SK-MEL-5 (cell line): ENCODE data around the gene OLIG1. TPM values are rescaled to one million over a fixed set of nuclear protein-coding genes. Genes with fewer than 3 reads are reported as not detected.
A peak's percentile ranks its signal among the peaks of the same experiment; 100 is the strongest.

ENCODE experiments used
- DNase-seq: peaks from one replicate; pipeline ENCODE4 v3.0.0-alpha.2; 2016; ENCODE audit warnings: low read depth, low spot score
- in situ Hi-C: cut with HindIII; loops from 2 replicates; pipeline ENCODE4 v1.10.0; 2016; ENCODE audit warnings: low sequenced_read_pairs, high pct_unique_total_duplicates, low pct_unique_long_range_greater_than_20kb
- polyA plus RNA-seq, 2 experiments: library from polyadenylated mRNA; depleted of rRNA; stranded (reverse); fragments of >200 nt; gene quantifications; 2 replicates each; pipeline ENCODE4 v1.2.3, GENCODE V29; 2015
- total RNA-seq: library from RNA; depleted of rRNA; stranded (reverse); fragments of >200 nt; shearing (Covaris generic); gene quantifications from 2 replicates; pipeline ENCODE4 v1.2.3, GENCODE V29; 2014; rRNA removed

OLIG1 gene, protein sequence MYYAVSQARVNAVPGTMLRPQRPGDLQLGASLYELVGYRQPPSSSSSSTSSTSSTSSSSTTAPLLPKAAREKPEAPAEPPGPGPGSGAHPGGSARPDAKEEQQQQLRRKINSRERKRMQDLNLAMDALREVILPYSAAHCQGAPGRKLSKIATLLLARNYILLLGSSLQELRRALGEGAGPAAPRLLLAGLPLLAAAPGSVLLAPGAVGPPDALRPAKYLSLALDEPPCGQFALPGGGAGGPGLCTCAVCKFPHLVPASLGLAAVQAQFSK
- total RNA-seq = 0.96 and 1.5 TPM in 2 replicates
- polyA plus RNA-seq (2015; cell fraction: cytosol; rRNA removed) = 5.5 and 6.0 TPM in 2 replicates
- 7.5 and 9.8 TPM in 2 replicates for polyA plus RNA-seq (2015; cell fraction: nucleus; rRNA removed)

DNA sequence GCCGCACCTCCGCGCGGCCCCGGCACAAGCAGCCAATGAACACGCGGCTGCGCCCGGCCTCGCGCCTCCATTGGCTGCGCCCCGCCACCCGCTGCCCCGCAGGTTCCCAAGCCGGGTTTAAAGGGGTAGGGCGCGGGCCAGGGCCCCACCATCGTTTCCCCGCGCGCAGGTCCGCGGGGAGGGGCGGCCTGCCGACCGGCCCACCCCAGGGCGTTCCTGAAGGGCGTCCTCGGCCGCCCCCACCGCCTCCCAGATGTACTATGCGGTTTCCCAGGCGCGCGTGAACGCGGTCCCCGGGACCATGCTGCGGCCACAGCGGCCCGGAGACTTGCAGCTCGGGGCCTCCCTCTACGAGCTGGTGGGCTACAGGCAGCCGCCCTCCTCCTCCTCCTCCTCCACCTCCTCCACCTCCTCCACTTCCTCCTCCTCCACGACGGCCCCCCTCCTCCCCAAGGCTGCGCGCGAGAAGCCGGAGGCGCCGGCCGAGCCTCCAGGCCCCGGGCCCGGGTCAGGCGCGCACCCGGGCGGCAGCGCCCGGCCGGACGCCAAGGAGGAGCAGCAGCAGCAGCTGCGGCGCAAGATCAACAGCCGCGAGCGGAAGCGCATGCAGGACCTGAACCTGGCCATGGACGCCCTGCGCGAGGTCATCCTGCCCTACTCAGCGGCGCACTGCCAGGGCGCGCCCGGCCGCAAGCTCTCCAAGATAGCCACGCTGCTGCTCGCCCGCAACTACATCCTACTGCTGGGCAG, at the start of gene OLIG1:
OLIG1 (plus strand) TSS at position 148 of the 750 bp plus-strand sequence; CDS start at position 254, 106 bp downstream.
- peak; percentile 38 for DNase-seq
- in situ Hi-C loops = no loop called here

DNA sequence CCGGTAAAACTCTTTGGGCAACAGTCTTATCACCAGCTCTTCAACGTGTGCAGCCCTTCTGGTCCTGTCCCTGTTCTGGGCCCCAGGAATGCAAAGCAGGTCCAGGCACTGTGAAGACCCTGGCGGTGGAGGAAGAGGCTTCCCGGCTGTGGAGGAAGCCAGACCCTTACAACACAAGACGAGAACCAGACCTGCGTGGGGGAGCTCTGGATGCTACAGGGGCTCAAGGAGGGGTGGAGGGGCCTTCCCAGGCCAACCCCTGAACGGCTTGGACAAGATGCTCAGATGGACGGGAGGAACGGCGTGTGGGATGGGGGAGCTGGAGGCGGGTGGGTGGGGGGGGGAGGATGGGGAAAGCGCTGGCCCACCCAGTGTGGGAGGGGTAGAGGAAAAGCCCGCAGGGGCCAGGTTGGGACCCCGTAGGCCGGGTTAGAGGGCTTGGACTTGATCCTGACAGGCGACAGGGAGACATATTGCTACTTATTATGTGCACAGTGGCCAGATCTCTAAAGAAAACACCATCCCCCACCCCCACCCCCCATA, 49.3 kb upstream of the OLIG1 start:
- DNase-seq = no peak
- in situ Hi-C loops = no loop called here

DNA sequence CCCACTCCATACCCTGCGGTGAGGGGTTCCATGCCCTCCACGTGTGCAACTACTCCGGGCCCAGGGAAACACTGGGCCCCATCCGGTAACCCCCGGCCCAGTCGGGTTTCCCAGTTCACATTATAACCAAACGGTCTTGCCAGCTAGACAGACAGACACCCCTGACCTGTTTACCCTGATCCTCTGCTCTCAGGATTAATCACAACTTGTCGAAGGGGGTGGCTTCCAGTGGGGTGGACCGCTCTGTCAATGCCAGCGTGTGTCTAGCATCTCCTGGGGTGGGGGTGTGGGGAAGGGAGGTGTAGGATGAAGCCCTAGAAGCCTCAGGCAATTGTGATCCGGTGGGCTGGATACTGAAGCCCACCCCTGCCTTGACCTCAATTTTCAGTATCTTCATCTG, 48.8 kb upstream of the OLIG1 start:
- DNase-seq = no peak
- in situ Hi-C loops = no loop called here

DNA sequence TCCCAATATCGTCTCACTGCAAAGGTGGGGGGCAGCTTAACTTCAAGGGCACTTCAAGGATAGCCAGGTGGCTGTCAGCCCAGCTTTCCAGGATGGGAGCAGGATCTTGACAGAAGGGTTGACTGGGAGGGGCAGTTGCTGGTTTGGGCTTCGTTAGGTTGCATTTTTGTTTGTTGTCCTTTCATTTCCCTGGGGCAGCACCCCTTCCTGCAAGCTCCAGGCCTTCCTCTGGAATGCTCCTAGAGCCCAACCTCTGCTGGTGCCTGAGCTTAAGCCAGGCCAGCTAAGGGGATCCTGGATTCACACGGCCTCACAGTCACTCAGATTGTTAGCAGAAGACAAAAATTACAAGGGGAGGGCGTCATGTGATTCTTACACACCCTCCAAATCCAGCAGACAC, 48.3 kb upstream of the OLIG1 start:
- in situ Hi-C loops = no loop called here
- DNase-seq = no peak

DNA sequence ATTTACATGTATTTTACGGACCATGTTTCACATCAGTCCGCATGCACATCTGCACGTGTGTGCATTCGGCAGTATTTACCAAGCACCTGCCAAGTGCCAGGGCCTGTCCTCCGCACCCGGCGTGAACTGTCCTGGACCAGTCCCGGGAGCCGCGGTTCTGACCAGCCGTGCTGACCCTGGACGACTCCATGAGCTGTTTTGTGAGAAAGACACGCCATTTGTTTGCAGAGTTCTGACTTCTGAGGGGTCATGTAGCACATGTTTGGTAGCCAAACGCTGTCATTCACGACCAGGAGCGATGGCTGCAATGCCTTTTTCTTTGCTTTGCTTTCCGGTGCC, 47.5 kb upstream of the OLIG1 start:
- in situ Hi-C loops = no loop called here
- no peak for DNase-seq

DNA sequence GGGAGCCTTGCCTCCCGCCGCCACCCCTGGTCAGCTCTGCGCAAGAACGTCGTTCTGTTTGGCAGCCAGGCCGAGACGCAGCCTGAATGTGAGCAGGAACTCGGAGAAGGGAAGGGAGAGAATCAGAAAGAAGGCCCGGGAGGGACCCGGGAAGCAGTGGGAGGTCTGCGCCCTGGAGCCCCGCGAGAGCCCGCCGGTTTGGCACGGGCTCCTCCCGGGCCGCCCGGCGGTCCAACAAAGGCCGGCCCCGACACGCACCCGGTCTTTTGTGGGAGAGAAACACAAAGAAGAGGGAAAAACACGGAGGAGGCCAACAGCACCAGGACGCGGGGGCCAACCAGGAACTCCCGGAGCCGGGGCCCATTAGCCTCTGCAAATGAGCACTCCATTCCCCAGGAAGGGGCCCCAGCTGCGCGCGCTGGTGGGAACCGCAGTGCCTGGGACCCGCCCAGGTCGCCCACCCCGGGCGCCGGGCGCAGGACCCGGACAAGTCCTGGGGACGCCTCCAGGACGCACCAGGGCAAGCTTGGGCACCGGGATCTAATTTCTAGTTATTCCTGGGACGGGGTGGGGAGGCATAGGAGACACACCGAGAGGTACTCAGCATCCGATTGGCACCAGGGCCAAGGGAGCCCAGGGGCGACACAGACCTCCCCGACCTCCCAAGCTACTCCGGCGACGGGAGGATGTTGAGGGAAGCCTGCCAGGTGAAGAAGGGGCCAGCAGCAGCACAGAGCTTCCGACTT, 46.9 kb upstream of the OLIG1 start:
- in situ Hi-C loops = no loop called here
- no peak for DNase-seq

DNA sequence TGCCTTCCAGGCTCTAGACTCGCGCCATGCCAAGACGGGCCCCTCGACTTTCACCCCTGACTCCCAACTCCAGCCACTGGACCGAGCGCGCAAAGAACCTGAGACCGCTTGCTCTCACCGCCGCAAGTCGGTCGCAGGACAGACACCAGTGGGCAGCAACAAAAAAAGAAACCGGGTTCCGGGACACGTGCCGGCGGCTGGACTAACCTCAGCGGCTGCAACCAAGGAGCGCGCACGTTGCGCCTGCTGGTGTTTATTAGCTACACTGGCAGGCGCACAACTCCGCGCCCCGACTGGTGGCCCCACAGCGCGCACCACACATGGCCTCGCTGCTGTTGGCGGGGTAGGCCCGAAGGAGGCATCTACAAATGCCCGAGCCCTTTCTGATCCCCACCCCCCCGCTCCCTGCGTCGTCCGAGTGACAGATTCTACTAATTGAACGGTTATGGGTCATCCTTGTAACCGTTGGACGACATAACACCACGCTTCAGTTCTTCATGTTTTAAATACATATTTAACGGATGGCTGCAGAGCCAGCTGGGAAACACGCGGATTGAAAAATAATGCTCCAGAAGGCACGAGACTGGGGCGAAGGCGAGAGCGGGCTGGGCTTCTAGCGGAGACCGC, 46.3 kb upstream of the OLIG1 start:
- DNase-seq = no peak
- in situ Hi-C loops = no loop called here

DNA sequence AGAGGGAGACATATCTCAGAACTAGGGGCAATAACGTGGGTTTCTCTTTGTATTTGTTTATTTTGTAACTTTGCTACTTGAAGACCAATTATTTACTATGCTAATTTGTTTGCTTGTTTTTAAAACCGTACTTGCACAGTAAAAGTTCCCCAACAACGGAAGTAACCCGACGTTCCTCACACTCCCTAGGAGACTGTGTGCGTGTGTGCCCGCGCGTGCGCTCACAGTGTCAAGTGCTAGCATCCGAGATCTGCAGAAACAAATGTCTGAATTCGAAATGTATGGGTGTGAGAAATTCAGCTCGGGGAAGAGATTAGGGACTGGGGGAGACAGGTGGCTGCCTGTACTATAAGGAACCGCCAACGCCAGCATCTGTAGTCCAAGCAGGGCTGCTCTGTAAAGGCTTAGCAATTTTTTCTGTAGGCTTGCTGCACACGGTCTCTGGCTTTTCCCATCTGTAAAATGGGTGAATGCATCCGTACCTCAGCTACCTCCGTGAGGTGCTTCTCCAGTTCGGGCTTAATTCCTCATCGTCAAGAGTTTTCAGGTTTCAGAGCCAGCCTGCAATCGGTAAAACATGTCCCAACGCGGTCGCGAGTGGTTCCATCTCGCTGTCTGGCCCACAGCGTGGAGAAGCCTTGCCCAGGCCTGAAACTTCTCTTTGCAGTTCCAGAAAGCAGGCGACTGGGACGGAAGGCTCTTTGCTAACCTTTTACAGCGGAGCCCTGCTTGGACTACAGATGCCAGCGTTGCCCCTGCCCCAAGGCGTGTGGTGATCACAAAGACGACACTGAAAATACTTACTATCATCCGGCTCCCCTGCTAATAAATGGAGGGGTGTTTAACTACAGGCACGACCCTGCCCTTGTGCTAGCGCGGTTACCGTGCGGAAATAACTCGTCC, 45.5 kb upstream of the OLIG1 start:
- no peak for DNase-seq
- in situ Hi-C loops = no loop called here

DNA sequence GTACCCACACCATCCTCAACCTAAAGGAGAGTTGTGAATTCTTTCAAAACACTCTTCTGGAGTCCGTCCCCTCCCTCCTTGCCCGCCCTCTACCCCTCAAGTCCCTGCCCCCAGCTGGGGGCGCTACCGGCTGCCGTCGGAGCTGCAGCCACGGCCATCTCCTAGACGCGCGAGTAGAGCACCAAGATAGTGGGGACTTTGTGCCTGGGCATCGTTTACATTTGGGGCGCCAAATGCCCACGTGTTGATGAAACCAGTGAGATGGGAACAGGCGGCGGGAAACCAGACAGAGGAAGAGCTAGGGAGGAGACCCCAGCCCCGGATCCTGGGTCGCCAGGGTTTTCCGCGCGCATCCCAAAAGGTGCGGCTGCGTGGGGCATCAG, 44.8 kb upstream of the OLIG1 start:
- DNase-seq = peak; percentile 71
- in situ Hi-C loops = no loop called here

DNA sequence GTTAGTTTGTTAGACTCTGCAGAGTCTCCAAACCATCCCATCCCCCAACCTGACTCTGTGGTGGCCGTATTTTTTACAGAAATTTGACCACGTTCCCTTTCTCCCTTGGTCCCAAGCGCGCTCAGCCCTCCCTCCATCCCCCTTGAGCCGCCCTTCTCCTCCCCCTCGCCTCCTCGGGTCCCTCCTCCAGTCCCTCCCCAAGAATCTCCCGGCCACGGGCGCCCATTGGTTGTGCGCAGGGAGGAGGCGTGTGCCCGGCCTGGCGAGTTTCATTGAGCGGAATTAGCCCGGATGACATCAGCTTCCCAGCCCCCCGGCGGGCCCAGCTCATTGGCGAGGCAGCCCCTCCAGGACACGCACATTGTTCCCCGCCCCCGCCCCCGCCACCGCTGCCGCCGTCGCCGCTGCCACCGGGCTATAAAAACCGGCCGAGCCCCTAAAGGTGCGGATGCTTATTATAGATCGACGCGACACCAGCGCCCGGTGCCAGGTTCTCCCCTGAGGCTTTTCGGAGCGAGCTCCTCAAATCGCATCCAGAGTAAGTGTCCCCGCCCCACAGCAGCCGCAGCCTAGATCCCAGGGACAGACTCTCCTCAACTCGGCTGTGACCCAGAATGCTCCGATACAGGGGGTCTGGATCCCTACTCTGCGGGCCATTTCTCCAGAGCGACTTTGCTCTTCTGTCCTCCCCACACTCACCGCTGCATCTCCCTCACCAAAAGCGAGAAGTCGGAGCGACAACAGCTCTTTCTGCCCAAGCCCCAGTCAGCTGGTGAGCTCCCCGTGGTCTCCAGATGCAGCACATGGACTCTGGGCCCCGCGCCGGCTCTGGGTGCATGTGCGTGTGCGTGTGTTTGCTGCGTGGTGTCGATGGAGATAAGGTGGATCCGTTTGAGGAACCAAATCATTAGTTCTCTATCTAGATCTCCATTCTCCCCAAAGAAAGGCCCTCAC, 44.2 kb upstream of the OLIG1 start, which contains the start of gene OLIG2:
OLIG2 (plus strand) TSS at position 447 of the 954 bp plus-strand sequence. CDS start 928 bp downstream, outside the sequence.
- DNase-seq = peak; percentile 96
- in situ Hi-C loops = no loop called here

DNA sequence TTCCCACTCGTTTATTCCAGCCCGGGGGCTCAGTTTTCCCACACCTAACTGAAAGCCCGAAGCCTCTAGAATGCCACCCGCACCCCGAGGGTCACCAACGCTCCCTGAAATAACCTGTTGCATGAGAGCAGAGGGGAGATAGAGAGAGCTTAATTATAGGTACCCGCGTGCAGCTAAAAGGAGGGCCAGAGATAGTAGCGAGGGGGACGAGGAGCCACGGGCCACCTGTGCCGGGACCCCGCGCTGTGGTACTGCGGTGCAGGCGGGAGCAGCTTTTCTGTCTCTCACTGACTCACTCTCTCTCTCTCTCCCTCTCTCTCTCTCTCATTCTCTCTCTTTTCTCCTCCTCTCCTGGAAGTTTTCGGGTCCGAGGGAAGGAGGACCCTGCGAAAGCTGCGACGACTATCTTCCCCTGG, 43.5 kb upstream of the OLIG1 start:
- in situ Hi-C loops = no loop called here
- no peak for DNase-seq

DNA sequence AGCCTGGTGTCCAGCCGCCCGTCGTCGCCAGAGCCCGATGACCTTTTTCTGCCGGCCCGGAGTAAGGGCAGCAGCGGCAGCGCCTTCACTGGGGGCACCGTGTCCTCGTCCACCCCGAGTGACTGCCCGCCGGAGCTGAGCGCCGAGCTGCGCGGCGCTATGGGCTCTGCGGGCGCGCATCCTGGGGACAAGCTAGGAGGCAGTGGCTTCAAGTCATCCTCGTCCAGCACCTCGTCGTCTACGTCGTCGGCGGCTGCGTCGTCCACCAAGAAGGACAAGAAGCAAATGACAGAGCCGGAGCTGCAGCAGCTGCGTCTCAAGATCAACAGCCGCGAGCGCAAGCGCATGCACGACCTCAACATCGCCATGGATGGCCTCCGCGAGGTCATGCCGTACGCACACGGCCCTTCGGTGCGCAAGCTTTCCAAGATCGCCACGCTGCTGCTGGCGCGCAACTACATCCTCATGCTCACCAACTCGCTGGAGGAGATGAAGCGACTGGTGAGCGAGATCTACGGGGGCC, 43.0 kb upstream of the OLIG1 start:
- DNase-seq = no peak
- in situ Hi-C loops = no loop called here

DNA sequence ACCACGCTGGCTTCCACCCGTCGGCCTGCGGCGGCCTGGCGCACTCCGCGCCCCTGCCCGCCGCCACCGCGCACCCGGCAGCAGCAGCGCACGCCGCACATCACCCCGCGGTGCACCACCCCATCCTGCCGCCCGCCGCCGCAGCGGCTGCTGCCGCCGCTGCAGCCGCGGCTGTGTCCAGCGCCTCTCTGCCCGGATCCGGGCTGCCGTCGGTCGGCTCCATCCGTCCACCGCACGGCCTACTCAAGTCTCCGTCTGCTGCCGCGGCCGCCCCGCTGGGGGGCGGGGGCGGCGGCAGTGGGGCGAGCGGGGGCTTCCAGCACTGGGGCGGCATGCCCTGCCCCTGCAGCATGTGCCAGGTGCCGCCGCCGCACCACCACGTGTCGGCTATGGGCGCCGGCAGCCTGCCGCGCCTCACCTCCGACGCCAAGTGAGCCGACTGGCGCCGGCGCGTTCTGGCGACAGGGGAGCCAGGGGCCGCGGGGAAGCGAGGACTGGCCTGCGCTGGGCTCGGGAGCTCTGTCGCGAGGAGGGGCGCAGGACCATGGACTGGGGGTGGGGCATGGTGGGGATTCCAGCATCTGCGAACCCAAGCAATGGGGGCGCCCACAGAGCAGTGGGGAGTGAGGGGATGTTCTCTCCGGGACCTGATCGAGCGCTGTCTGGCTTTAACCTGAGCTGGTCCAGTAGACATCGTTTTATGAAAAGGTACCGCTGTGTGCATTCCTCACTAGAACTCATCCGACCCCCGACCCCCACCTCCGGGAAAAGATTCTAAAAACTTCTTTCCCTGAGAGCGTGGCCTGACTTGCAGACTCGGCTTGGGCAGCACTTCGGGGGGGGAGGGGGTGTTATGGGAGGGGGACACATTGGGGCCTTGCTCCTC, 42.3 kb upstream of the OLIG1 start:
- no peak for DNase-seq
- in situ Hi-C loops = no loop called here

DNA sequence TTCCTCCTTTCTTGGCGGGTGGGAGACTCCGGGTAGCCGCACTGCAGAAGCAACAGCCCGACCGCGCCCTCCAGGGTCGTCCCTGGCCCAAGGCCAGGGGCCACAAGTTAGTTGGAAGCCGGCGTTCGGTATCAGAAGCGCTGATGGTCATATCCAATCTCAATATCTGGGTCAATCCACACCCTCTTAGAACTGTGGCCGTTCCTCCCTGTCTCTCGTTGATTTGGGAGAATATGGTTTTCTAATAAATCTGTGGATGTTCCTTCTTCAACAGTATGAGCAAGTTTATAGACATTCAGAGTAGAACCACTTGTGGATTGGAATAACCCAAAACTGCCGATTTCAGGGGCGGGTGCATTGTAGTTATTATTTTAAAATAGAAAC, 41.7 kb upstream of the OLIG1 start:
- DNase-seq = no peak
- in situ Hi-C loops = no loop called here
